Measurements from ENCODE around the gene TMEM19. TPM values are rescaled to one million over a fixed set of nuclear protein-coding genes. Genes with fewer than 3 reads are reported as not detected.
"Not testable (repeated sequence)": the region's sequence is repeated elsewhere in the genome, so short reads cannot be mapped to it uniquely, and the experiment has no call there.

Gene TMEM19
- total RNA-seq, 4 donors from 2014 or later, result 24.5 to 52.9 (median 43.5) TPM

- DNase-seq (ENCODE audit: low spot score in 2 of 2), result no peak
- Histone ChIP-seq H3K27me3 (no peaks in the 10 kb centered on the region), H3K27ac (peak overlapping the region; percentile 16), H3K36me3 (no peaks in the 10 kb centered on the region), H3K4me1 (peaks cover 40% of the 10 kb centered on the region), H3K4me3 (peak overlapping the region; percentile 56), H3K9me3 (no peaks in the 10 kb centered on the region)
- WGBS, result 60% methylated on average over 5 of the region's 5 CpGs
- TF ChIP-seq EP300 (IDR thresholded peaks at IDR 0.05) (no peak), POLR2AphosphoS5 (IDR thresholded peaks at IDR 0.05) (no peak), POLR2A (IDR thresholded peaks at IDR 0.05) (no peak)
- TF ChIP-seq, protein P1, sequence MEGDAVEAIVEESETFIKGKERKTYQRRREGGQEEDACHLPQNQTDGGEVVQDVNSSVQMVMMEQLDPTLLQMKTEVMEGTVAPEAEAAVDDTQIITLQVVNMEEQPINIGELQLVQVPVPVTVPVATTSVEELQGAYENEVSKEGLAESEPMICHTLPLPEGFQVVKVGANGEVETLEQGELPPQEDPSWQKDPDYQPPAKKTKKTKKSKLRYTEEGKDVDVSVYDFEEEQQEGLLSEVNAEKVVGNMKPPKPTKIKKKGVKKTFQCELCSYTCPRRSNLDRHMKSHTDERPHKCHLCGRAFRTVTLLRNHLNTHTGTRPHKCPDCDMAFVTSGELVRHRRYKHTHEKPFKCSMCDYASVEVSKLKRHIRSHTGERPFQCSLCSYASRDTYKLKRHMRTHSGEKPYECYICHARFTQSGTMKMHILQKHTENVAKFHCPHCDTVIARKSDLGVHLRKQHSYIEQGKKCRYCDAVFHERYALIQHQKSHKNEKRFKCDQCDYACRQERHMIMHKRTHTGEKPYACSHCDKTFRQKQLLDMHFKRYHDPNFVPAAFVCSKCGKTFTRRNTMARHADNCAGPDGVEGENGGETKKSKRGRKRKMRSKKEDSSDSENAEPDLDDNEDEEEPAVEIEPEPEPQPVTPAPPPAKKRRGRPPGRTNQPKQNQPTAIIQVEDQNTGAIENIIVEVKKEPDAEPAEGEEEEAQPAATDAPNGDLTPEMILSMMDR (IDR thresholded peaks at IDR 0.05), result no peak
These were observed 3.2 kb downstream of the TMEM19 start for GRCh38 chr12:71688961-71689570.

DNA sequence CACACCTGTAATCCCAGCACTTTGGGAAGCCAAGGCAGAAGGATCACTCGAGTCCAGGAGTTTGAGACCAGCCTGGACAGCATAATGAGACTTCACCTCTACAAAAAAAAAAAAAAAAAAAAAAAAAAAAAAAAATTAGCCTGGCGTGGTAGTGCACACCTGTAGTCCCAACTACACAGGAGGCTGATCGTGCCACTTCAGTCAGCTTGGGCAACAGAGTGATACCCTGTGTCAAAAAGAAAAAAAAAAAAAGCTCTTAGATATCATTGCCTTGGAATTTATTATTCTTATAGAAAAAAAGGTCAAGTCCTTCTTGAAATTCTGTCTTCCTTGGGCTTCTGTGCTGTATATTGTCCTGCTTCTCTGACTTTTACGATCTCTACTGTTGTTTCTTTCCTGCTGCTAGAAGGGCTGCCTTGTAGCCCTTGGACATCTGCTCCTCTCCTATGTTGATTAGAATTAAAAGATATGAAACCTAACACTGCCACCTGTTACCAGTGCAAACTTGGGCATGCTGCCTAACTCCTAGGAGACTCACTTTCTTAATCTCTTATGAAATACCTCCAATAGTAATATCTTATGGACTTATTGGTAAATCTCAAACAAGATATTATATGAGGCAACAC is 5.7 kb downstream of the TMEM19 start:
- peaks cover 36% of the 10 kb centered on the region for H3K4me1 ChIP-seq
- 80% methylated on average over 4 of the region's 4 CpGs for WGBS

GRCh38 chr12:71693126-71693525 is 7.2 kb downstream of the TMEM19 start:
- no peak overlapping the region for H3K27ac ChIP-seq
- no peak overlapping the region for H3K4me3 ChIP-seq
- peaks cover 21% of the 10 kb centered on the region for H3K4me1 ChIP-seq
- no peaks in the 10 kb centered on the region for H3K9me3 ChIP-seq
- WGBS, result 93% methylated on average over 7 of the region's 7 CpGs
- no peaks in the 10 kb centered on the region for H3K27me3 ChIP-seq
- no peak for DNase-seq (ENCODE audit: low spot score in 2 of 2)
- H3K36me3 ChIP-seq, result peaks cover 17% of the 10 kb centered on the region
- TF ChIP-seq, protein P1 (IDR thresholded peaks at IDR 0.05), result no peak
- no peak for TF ChIP-seq EP300 (IDR thresholded peaks at IDR 0.05)
- no peak for TF ChIP-seq POLR2AphosphoS5 (IDR thresholded peaks at IDR 0.05)
- TF ChIP-seq POLR2A (IDR thresholded peaks at IDR 0.05), result no peak

More for the DNA sequence above, 5.7 kb downstream of the TMEM19 start:
- no peak for DNase-seq (ENCODE audit: low spot score in 2 of 2)
- no peaks in the 10 kb centered on the region for H3K27me3 ChIP-seq
- H3K27ac ChIP-seq, result no peak overlapping the region
- no peak overlapping the region for H3K4me3 ChIP-seq
- no peaks in the 10 kb centered on the region for H3K9me3 ChIP-seq
- H3K36me3 ChIP-seq, result peaks cover 2% of the 10 kb centered on the region
- TF ChIP-seq POLR2AphosphoS5 (IDR thresholded peaks at IDR 0.05), result no peak
- no peak for TF ChIP-seq EP300 (IDR thresholded peaks at IDR 0.05)
- TF ChIP-seq, protein P1 (IDR thresholded peaks at IDR 0.05), result no peak
- no peak for TF ChIP-seq POLR2A (IDR thresholded peaks at IDR 0.05)

GRCh38 chr12:71693651-71694050 is 7.8 kb downstream of the TMEM19 start:
- H3K9me3 ChIP-seq; H3K4me3 ChIP-seq; H3K27me3 ChIP-seq; DNase-seq (ENCODE audit: low spot score in 2 of 2): not testable (repeated sequence)
- peak overlapping the region; percentile 42 for H3K27ac ChIP-seq
- peaks cover 23% of the 10 kb centered on the region for H3K36me3 ChIP-seq
- H3K4me1 ChIP-seq, result peaks cover 16% of the 10 kb centered on the region
- WGBS, result 87% methylated on average over 5 of the region's 5 CpGs

GRCh38 chr12:71694099-71694820 is 8.4 kb downstream of the TMEM19 start:
- Histone ChIP-seq H3K9me3 (no peaks in the 10 kb centered on the region), H3K27ac (peak overlapping the region; percentile 42), H3K4me3 (no peak overlapping the region), H3K27me3 (no peaks in the 10 kb centered on the region), H3K4me1 (peaks cover 12% of the 10 kb centered on the region), H3K36me3 (peaks cover 29% of the 10 kb centered on the region)
- no peak for DNase-seq (ENCODE audit: low spot score in 2 of 2)
- TF ChIP-seq, protein P1 (IDR thresholded peaks at IDR 0.05), result no peak
- TF ChIP-seq EP300 (IDR thresholded peaks at IDR 0.05) (no peak), POLR2AphosphoS5 (IDR thresholded peaks at IDR 0.05) (no peak), POLR2A (IDR thresholded peaks at IDR 0.05) (no peak)
- 94% methylated on average over 1 of the region's 1 CpG for WGBS
